PC-3 (cell line): Measurements from ENCODE around the gene KCNA2. TPM values are rescaled to one million over a fixed set of nuclear protein-coding genes. Genes with fewer than 3 reads are reported as not detected.

ENCODE experiments used
- ATAC-seq: fragments of 200-7000 bp; cut with Tn5 transposase; 2 replicates; pipeline ENCODE4 v1.9.1; 2020; ENCODE audit warnings: mild to moderate bottlenecking, moderate library complexity
- BruUV-seq: library from RNA; stranded (reverse); fragments of 400-500 nt; replicated peaks from 2 replicates; lab custom pipeline; 2021; lab: Mats Ljungman, UMichigan
- CTCF ChIA-PET: fragments of 300-600 bp; sonication (Branson Sonifier 250); formaldehyde crosslinking; loops from one replicate; lab custom pipeline; 2022; ENCODE audit warnings: antibody characterized with exemption; lab: Charles Lee
- POLR2A ChIA-PET: fragments of 300-600 bp; sonication (Branson Sonifier 250); formaldehyde crosslinking; loops from one replicate; lab custom pipeline; 2022; ENCODE audit warnings: antibody characterized with exemption; ENCODE audit not compliant: unreplicated experiment; lab: Charles Lee
- DNase-seq: peaks from one replicate; pipeline ENCODE4 v3.0.0-alpha.2; 2015
- H2AFZ ChIP-seq: fragments of 300-600 bp; sonication (generic); 2 replicates; pipeline ENCODE4 v1.6.0; 2016; ENCODE audit warnings: antibody characterized with exemption, low read length
- H3F3A ChIP-seq: fragments of 300-600 bp; sonication (generic); one replicate; pipeline ENCODE4 v1.6.0; 2017; ENCODE audit warnings: antibody characterized with exemption, low read length, control low read depth, mild to moderate bottlenecking; ENCODE audit not compliant: unreplicated experiment
- H3K27ac ChIP-seq: fragments of 300-600 bp; sonication (generic); 2 replicates; pipeline ENCODE4 v1.5.1; 2016; ENCODE audit warnings: mild to moderate bottlenecking, low read length
- H3K27me3 ChIP-seq: fragments of 300-600 bp; sonication (generic); 2 replicates; pipeline ENCODE4 v1.6.1; 2016; ENCODE audit warnings: low read length, mixed read lengths
- H3K36me3 ChIP-seq: fragments of 300-600 bp; sonication (generic); 2 replicates; pipeline ENCODE4 v1.6.1; 2016; ENCODE audit warnings: low read depth, mixed run types, low read length, mixed read lengths
- H3K4me1 ChIP-seq: fragments of 300-600 bp; sonication (generic); 2 replicates; pipeline ENCODE4 v1.5.1; 2016; ENCODE audit warnings: low read length; ENCODE audit not compliant: insufficient read depth
- H3K4me2 ChIP-seq: fragments of 300-600 bp; sonication (generic); 2 replicates; pipeline ENCODE4 v1.6.0; 2016; ENCODE audit warnings: low read length
- H3K4me3 ChIP-seq: fragments of 300-600 bp; sonication (generic); 2 replicates; pipeline ENCODE4 v1.5.1; 2016; ENCODE audit warnings: mild to moderate bottlenecking, low read length, mixed read lengths
- H3K79me2 ChIP-seq: fragments of 300-600 bp; sonication (generic); 2 replicates; pipeline ENCODE4 v1.6.1; 2017; ENCODE audit warnings: low read length, mixed read lengths
- H3K9ac ChIP-seq: fragments of 300-600 bp; sonication (generic); 2 replicates; pipeline ENCODE4 v1.6.0; 2016; ENCODE audit warnings: mild to moderate bottlenecking, low read length
- H3K9me2 ChIP-seq: fragments of 300-600 bp; sonication (generic); replicated peaks from 2 replicates; pipeline ENCODE4 v1.6.1; 2016; ENCODE audit warnings: mixed run types, low read length, mixed read lengths
- H3K9me3 ChIP-seq: fragments of 300-600 bp; sonication (generic); 2 replicates; pipeline ENCODE4 v1.6.1; 2016; ENCODE audit warnings: low read length, mixed read lengths
- H4K20me1 ChIP-seq: fragments of 300-600 bp; sonication (generic); 2 replicates; pipeline ENCODE4 v1.6.1; 2016; ENCODE audit warnings: low read length, mixed read lengths
- CTCF ChIP-seq: fragments of 300-600 bp; sonication (generic); conservative IDR thresholded peaks from 2 replicates; pipeline ENCODE4 v1.5.1; 2017; ENCODE audit warnings: antibody characterized with exemption, low read depth, mild to moderate bottlenecking, low read length
- EZH2 ChIP-seq: fragments of 300-600 bp; sonication (generic); IDR thresholded peaks from one replicate; pipeline ENCODE4 v1.6.1; 2017; ENCODE audit warnings: antibody characterized with exemption, mild to moderate bottlenecking, low read length; ENCODE audit not compliant: unreplicated experiment
- EZH2phosphoT487 ChIP-seq: fragments of 300-600 bp; sonication (generic); IDR thresholded peaks from 2 replicates; pipeline ENCODE4 v1.6.1; 2018; ENCODE audit warnings: mild to moderate bottlenecking, antibody characterized with exemption, low read length, borderline replicate concordance
- intact Hi-C: fragments of 100-400 bp; cut with micrococcal nuclease; formaldehyde crosslinking; loops from 2 replicates; pipeline ENCODE4 v1.9.0; 2023
- total RNA-seq: library from RNA; depleted of rRNA; stranded (reverse); fragments of >200 nt; gene quantifications from 2 replicates; pipeline ENCODE4 v1.2.3, GENCODE V29; 2014

Gene KCNA2
- total RNA-seq, 1 experiment from 2014 or later = not detected

GRCh38 chr1:110634455-110635311, 28.5 kb upstream of the KCNA2 start:
- Histone ChIP-seq H3K27ac (no peak overlapping the region), H3K4me2 (no peak overlapping the region), H3K9me2 (no peaks in the 10 kb centered on the region), H3K4me1 (no peaks in the 10 kb centered on the region), H4K20me1 (no peaks in the 10 kb centered on the region), H3K36me3 (no peaks in the 10 kb centered on the region), H3K9ac (no peak overlapping the region), H3F3A (no peaks in the 10 kb centered on the region), H3K27me3 (peaks cover 12% of the 10 kb centered on the region), H3K79me2 (no peaks in the 10 kb centered on the region), H3K9me3 (no peaks in the 10 kb centered on the region), H3K4me3 (no peak overlapping the region), H2AFZ (no peak overlapping the region)
- POLR2A ChIA-PET = no interaction called here
- BruUV-seq = no TSS peak
- ATAC-seq (no peak), DNase-seq (peak; percentile 49)
- intact Hi-C loops = loop anchor here (5.0 kb wide), 1 partner anchor 358 kb away; no protein-coding TSS in a partner anchor
- no peak for TF ChIP-seq EZH2
- TF ChIP-seq CTCF = no peak
- TF ChIP-seq EZH2phosphoT487 = no peak
- CTCF ChIA-PET = no interaction called here

GRCh38 chr1:110634086-110634454, 27.9 kb upstream of the KCNA2 start:
- no TSS peak for BruUV-seq
- Histone ChIP-seq H3K27me3 (peaks cover 11% of the 10 kb centered on the region), H2AFZ (no peak overlapping the region), H3K4me2 (no peak overlapping the region), H3K79me2 (no peaks in the 10 kb centered on the region), H3K9me3 (no peaks in the 10 kb centered on the region), H4K20me1 (no peaks in the 10 kb centered on the region), H3K4me1 (no peaks in the 10 kb centered on the region), H3F3A (no peaks in the 10 kb centered on the region), H3K27ac (no peak overlapping the region), H3K9ac (no peak overlapping the region), H3K9me2 (no peaks in the 10 kb centered on the region), H3K4me3 (no peak overlapping the region), H3K36me3 (no peaks in the 10 kb centered on the region)
- DNase-seq (no peak), ATAC-seq (no peak)
- intact Hi-C loops = loop anchor here (5.0 kb wide), 1 partner anchor 358 kb away; no protein-coding TSS in a partner anchor
- POLR2A ChIA-PET = no interaction called here
- TF ChIP-seq CTCF (no peak), EZH2 (no peak), EZH2phosphoT487 (no peak)
- CTCF ChIA-PET = no interaction called here

GRCh38 chr1:110633646-110634030, 27.5 kb upstream of the KCNA2 start:
- H2AFZ ChIP-seq = no peak overlapping the region
- H3K36me3 ChIP-seq = no peaks in the 10 kb centered on the region
- ChIA-PET CTCF (no interaction called here), POLR2A (no interaction called here)
- H3K79me2 ChIP-seq = no peaks in the 10 kb centered on the region
- H3F3A ChIP-seq = no peaks in the 10 kb centered on the region
- no TSS peak for BruUV-seq
- H3K4me3 ChIP-seq = no peak overlapping the region
- H3K27ac ChIP-seq = no peak overlapping the region
- ATAC-seq (no peak), DNase-seq (no peak)
- peaks cover 11% of the 10 kb centered on the region for H3K27me3 ChIP-seq
- no peaks in the 10 kb centered on the region for H4K20me1 ChIP-seq
- intact Hi-C loops = loop anchor here (5.0 kb wide), 1 partner anchor 359 kb away; no protein-coding TSS in a partner anchor
- H3K4me1 ChIP-seq = no peaks in the 10 kb centered on the region
- H3K4me2 ChIP-seq = no peak overlapping the region
- no peaks in the 10 kb centered on the region for H3K9me2 ChIP-seq
- H3K9ac ChIP-seq = no peak overlapping the region
- H3K9me3 ChIP-seq = no peaks in the 10 kb centered on the region
- no peak for TF ChIP-seq CTCF
- TF ChIP-seq EZH2 = no peak
- no peak for TF ChIP-seq EZH2phosphoT487
